Astrocyte (in vitro differentiated cells and primary cell): Measurements from ENCODE around the gene SFMBT2. TPM values are rescaled to one million over a fixed set of nuclear protein-coding genes. Genes with fewer than 3 reads are reported as not detected.

ENCODE experiments used
- DNase-seq: peaks from one replicate; pipeline ENCODE4 v3.0.0-alpha.2; 2010; ENCODE audit warnings: low read depth
- FAIRE-seq: peaks from 2 replicates; lab custom pipeline; 2011; peaks lifted over from hg19 to GRCh38; lab: Jason Lieb, UNC
- H2AFZ ChIP-seq: 2 replicates; pipeline ENCODE4 v1.6.0; 2012; ENCODE audit warnings: low read depth, low read length, inconsistent platforms
- H3K27ac ChIP-seq: 2 replicates; pipeline ENCODE4 v1.5.1; 2011; ENCODE audit warnings: low read depth, low read length, inconsistent platforms
- H3K27me3 ChIP-seq: 2 replicates; pipeline ENCODE4 v1.6.0; 2011; ENCODE audit warnings: low read length, inconsistent platforms; ENCODE audit not compliant: insufficient read depth
- H3K36me3 ChIP-seq: 2 replicates; pipeline ENCODE4 v1.5.1; 2011; ENCODE audit warnings: low read length, inconsistent platforms; ENCODE audit not compliant: insufficient read depth
- H3K4me1 ChIP-seq: 2 replicates; pipeline ENCODE4 v1.5.1; 2011; ENCODE audit warnings: low read length, inconsistent platforms; ENCODE audit not compliant: insufficient read depth
- H3K4me2 ChIP-seq: 2 replicates; pipeline ENCODE4 v1.6.0; 2012; ENCODE audit warnings: low read length, inconsistent platforms
- H3K4me3 ChIP-seq: 2 replicates; pipeline ENCODE4 v1.5.1; 2011; ENCODE audit warnings: low read depth, mild to moderate bottlenecking, low read length, inconsistent platforms; ENCODE audit not compliant: insufficient read depth
- H3K79me2 ChIP-seq: 2 replicates; pipeline ENCODE4 v1.6.0; 2012; ENCODE audit warnings: mild to moderate bottlenecking, low read length, inconsistent platforms; ENCODE audit not compliant: insufficient read depth
- H3K9ac ChIP-seq: 2 replicates; pipeline ENCODE4 v1.6.0; 2012; ENCODE audit warnings: mild to moderate bottlenecking, low read length, inconsistent platforms
- H3K9me3 ChIP-seq: 2 replicates; pipeline ENCODE4 v1.5.1; 2012; ENCODE audit warnings: low read depth, mild to moderate bottlenecking, low read length, inconsistent platforms; ENCODE audit not compliant: insufficient read depth
- H4K20me1 ChIP-seq: 2 replicates; pipeline ENCODE4 v1.6.0; 2012; ENCODE audit warnings: low read length, inconsistent platforms; ENCODE audit not compliant: insufficient read depth
- H3K27ac Mint-ChIP-seq: one replicate; pipeline ENCODE4 v1.8.0; 2021; ENCODE audit warnings: mild to moderate bottlenecking, mixed read lengths; ENCODE audit not compliant: unreplicated experiment
- H3K27me3 Mint-ChIP-seq: one replicate; pipeline ENCODE4 v1.8.0; 2021; ENCODE audit warnings: low read depth, mixed read lengths; ENCODE audit not compliant: unreplicated experiment
- H3K36me3 Mint-ChIP-seq: one replicate; pipeline ENCODE4 v1.8.0; 2021; ENCODE audit warnings: low read depth, mixed read lengths; ENCODE audit not compliant: unreplicated experiment
- H3K4me1 Mint-ChIP-seq: one replicate; pipeline ENCODE4 v1.8.0; 2021; ENCODE audit warnings: low read depth, mixed read lengths; ENCODE audit not compliant: unreplicated experiment
- H3K4me3 Mint-ChIP-seq: one replicate; pipeline ENCODE4 v1.8.0; 2021; ENCODE audit warnings: mild to moderate bottlenecking, moderate library complexity, mixed read lengths; ENCODE audit not compliant: unreplicated experiment
- H3K9me3 Mint-ChIP-seq: one replicate; pipeline ENCODE4 v1.8.0; 2021; ENCODE audit warnings: mild to moderate bottlenecking, mixed read lengths; ENCODE audit not compliant: unreplicated experiment
- CTCF ChIP-seq: IDR thresholded peaks from 2 replicates; pipeline ENCODE4 v1.5.1; 2011; ENCODE audit warnings: low read depth, mild to moderate bottlenecking, inconsistent platforms, low read length, moderate library complexity; ENCODE audit not compliant: insufficient read depth
- EZH2 ChIP-seq: IDR thresholded peaks from 2 replicates; pipeline ENCODE4 v1.6.1; 2012; ENCODE audit warnings: mild to moderate bottlenecking, low read length, inconsistent platforms; ENCODE audit not compliant: insufficient read depth
- total RNA-seq: library from RNA; stranded (reverse); gene quantifications from 2 replicates; pipeline ENCODE4 v1.2.1, GENCODE V29; 2021

SFMBT2 gene
- total RNA-seq, 1 donor from 2014 or later, result 3.9 TPM

DNA sequence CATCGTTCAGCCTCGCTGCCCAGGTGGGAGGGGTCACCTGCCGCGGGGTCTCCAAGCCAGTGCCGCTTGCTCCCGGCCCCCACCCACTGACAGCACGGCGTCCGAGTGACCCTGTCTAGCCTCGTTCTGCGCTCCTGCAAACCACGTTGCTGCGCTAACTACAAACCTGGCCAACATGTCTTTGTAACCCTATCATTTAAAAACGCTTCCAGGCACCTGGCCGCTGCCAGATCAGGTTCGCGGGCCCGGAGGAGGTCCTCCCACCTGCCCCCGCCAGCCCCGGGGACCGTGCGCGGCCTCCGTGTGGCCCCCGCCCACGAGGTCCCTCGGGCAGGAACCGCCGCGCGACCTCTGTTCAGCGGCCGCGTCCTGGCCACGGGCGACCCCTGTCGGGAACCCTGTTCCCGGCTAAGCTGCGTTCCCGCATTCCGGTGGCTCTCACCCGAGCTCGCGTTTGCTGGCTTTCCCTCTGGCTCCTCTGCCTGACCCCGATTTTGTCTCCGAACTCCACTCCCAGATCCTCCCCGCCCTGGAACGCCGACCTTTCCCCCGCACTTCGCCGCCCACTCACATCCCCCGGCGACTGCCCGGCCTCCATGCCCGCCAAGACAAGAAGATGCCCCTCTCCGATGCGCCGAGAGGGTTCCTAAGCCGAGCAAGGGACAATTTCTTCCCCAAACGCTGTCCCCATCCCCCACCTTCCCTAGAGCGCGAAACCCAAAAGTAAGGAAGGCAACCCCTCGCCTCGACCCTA, 2.4 kb downstream of the SFMBT2 start:
- H3K4me1 ChIP-seq, result peaks cover 29% of the 10 kb centered on the region
- H3K9me3 ChIP-seq, result no peaks in the 10 kb centered on the region
- peaks cover 19% of the 10 kb centered on the region for H3K27me3 Mint-ChIP-seq
- FAIRE-seq (no peak), DNase-seq (no peak)
- H3K9me3 Mint-ChIP-seq, result no peaks in the 10 kb centered on the region
- peak overlapping the region; percentile 97 for H3K4me2 ChIP-seq
- peak overlapping the region; percentile 77 for H3K9ac ChIP-seq
- H4K20me1 ChIP-seq, result peaks cover 6% of the 10 kb centered on the region
- peak overlapping the region; percentile 88 for H3K4me3 Mint-ChIP-seq
- H3K27ac Mint-ChIP-seq, result no peak overlapping the region
- peaks cover 21% of the 10 kb centered on the region for H3K27me3 ChIP-seq
- H3K36me3 ChIP-seq, result no peaks in the 10 kb centered on the region
- H3K4me3 ChIP-seq, result peak overlapping the region; percentile 76
- no peak overlapping the region for H3K27ac ChIP-seq
- peaks cover 2% of the 10 kb centered on the region for H3K36me3 Mint-ChIP-seq
- H3K79me2 ChIP-seq, result peaks cover 4% of the 10 kb centered on the region
- TF ChIP-seq EZH2, result no peak
- TF ChIP-seq CTCF, result peak; percentile 5
- peaks cover 7% of the 10 kb centered on the region for H3K4me1 Mint-ChIP-seq
- H2AFZ ChIP-seq, result peak overlapping the region; percentile 90

DNA sequence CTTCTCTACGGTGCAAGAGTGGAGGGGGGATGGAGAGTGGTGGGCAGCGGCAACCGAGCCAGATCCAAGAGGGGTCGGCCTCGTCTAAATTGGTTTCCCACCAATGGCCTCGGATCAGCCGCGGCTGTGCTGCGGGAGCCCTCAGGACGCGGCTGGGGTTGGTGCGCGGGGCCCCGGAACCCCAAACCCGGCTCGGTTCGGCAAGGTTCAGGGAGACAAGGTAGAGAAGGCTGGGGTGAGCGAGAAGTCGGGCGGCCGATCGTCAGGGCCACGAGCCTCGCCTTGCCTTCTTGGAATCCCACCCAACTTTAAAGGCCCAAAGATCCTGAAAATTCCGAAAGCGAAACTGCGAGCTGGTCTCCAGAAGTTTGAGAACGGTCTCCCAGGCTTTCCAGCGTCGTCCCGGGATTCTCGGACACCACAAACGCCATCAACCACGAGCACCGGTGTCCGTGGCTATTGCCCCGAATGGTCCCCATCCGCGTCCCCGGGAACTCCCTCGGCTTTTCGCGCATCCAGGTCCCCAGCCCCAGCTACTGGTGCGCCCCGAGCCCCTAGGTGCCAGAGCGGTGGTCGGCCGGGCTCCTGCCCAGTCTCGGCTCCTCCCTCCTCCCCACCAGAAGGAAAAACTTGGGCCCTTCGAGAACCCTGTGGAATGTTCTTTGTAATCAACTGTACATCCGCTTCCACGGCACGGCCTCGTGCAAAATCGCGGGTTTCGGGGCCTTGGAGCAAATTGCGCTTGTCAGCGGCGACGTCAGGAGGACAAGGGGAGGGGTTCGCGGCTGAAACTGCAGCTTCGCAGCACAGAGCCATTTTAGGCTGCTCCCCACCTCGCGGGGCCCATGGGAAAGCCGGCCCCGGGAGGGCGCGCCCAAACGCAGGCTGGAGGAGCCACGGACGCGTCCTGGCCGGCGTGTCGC, 3.2 kb downstream of the SFMBT2 start:
- H3K36me3 ChIP-seq, result no peaks in the 10 kb centered on the region
- H3K4me1 ChIP-seq, result peaks cover 28% of the 10 kb centered on the region
- H2AFZ ChIP-seq, result peak overlapping the region; percentile 90
- FAIRE-seq (no peak), DNase-seq (peak; percentile 36)
- no peaks in the 10 kb centered on the region for H3K9me3 Mint-ChIP-seq
- H4K20me1 ChIP-seq, result peaks cover 6% of the 10 kb centered on the region
- H3K36me3 Mint-ChIP-seq, result peaks cover 2% of the 10 kb centered on the region
- peaks cover 15% of the 10 kb centered on the region for H3K27me3 ChIP-seq
- H3K27ac ChIP-seq, result no peak overlapping the region
- peak; percentile 5 for TF ChIP-seq EZH2
- TF ChIP-seq CTCF, result no peak
- H3K4me3 Mint-ChIP-seq, result peak overlapping the region; percentile 88
- no peaks in the 10 kb centered on the region for H3K9me3 ChIP-seq
- H3K27ac Mint-ChIP-seq, result peak overlapping the region; percentile 75
- peak overlapping the region; percentile 97 for H3K4me2 ChIP-seq
- peaks cover 14% of the 10 kb centered on the region for H3K27me3 Mint-ChIP-seq
- peak overlapping the region; percentile 77 for H3K9ac ChIP-seq
- H3K79me2 ChIP-seq, result peaks cover 4% of the 10 kb centered on the region
- peak overlapping the region; percentile 76 for H3K4me3 ChIP-seq
- peaks cover 7% of the 10 kb centered on the region for H3K4me1 Mint-ChIP-seq
